Muscle of arm (tissue), 14 donors: Measurements from ENCODE around the gene TP53. TPM values are rescaled to one million over a fixed set of nuclear protein-coding genes. Genes with fewer than 3 reads are reported as not detected.

Experiments
- DNase-seq: peaks from one replicate; pipeline ENCODE4 v3.0.0-alpha.2; 2013
- long read RNA-seq, 11 donors: transcript quantifications; one replicate each; lab custom pipeline, GENCODE V29; 2026
- polyA plus RNA-seq, 12 donors: library from polyadenylated mRNA; unstranded; fragments of 120-200 nt; gene quantifications; one replicate each; pipeline ENCODE4 v1.2.1, GENCODE V29; 2013; ENCODE audit not compliant: insufficient read length in 12 of 12

The TP53 gene
- 100 to 1,000 TPM in 1 of 12 donors, 10 to 100 TPM in 11; 32.5 to 874 (median 37.6) TPM for polyA plus RNA-seq
- long read RNA-seq, donor 1, partial matches to known transcripts = 5 of 13 reads
- long read RNA-seq, donor 1, other reads (novel, unspliced or antisense) = 0 of 13 reads
- long read RNA-seq, donor 2, partial matches to known transcripts = 0 of 3 reads
- long read RNA-seq, donor 2, other reads (novel, unspliced or antisense) = 0 of 3 reads
- long read RNA-seq, donor 3, partial matches to known transcripts = 0 of 5 reads
- long read RNA-seq, donor 3, other reads (novel, unspliced or antisense) = 0 of 5 reads
- long read RNA-seq, donor 4, partial matches to known transcripts = 0 of 4 reads
- long read RNA-seq, donor 4, other reads (novel, unspliced or antisense) = 0 of 4 reads
- long read RNA-seq, donor 5, partial matches to known transcripts = 0 of 5 reads
- long read RNA-seq, donor 5, other reads (novel, unspliced or antisense) = 0 of 5 reads
- long read RNA-seq, donor 6, partial matches to known transcripts = 0 of 5 reads
- long read RNA-seq, donor 6, other reads (novel, unspliced or antisense) = 0 of 5 reads
- long read RNA-seq, donor 7, partial matches to known transcripts = 0 of 4 reads
- long read RNA-seq, donor 7, other reads (novel, unspliced or antisense) = 0 of 4 reads
- long read RNA-seq, donor 8, transcript TP53-227 (11 exons, 2,579 nt) = major isoform, 6 of 8 reads
- long read RNA-seq, donor 8, partial matches to known transcripts = 0 of 8 reads
- long read RNA-seq, donor 8, other reads (novel, unspliced or antisense) = 0 of 8 reads
- long read RNA-seq, donor 9, partial matches to known transcripts = 0 of 3 reads
- long read RNA-seq, donor 9, other reads (novel, unspliced or antisense) = 0 of 3 reads
- long read RNA-seq, donor 10, transcript TP53-227 (11 exons, 2,579 nt) = major isoform, 5 of 5 reads
- long read RNA-seq, donor 10, partial matches to known transcripts = 0 of 5 reads
- long read RNA-seq, donor 10, other reads (novel, unspliced or antisense) = 0 of 5 reads
- long read RNA-seq, donor 11, partial matches to known transcripts = 0 of 3 reads
- long read RNA-seq, donor 11, other reads (novel, unspliced or antisense) = 0 of 3 reads

DNA sequence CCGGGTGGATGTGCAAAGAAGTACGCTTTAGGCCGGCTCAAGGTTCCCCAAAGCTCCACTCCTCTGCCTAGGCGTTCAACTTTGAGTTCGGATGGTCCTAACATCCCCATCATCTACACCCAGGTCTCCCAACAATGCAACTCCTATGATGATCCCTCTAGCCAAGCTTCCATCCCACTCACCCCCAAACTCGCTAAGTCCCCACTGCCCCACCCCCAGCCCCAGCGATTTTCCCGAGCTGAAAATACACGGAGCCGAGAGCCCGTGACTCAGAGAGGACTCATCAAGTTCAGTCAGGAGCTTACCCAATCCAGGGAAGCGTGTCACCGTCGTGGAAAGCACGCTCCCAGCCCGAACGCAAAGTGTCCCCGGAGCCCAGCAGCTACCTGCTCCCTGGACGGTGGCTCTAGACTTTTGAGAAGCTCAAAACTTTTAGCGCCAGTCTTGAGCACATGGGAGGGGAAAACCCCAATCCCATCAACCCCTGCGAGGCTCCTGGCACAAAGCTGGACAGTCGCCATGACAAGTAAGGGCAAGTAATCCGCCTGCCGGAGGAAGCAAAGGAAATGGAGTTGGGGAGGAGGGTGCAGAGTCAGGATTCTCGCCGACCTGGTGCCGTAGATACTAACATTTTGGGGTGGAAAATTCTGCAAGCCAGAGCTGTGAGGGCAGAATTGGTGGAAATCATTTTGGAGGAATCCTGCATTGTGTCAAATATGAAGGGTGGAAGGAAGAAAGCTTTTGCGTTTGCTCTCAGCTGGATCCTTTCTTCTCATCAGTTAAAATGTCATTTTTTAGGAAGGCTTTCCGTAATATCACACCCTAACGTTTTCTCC, at the start of gene TP53:
TP53 (minus strand) TSS at position 419 of the 836 bp plus-strand sequence. CDS start 10,896 bp downstream, outside the sequence.
- peak; percentile 89 for DNase-seq

DNA sequence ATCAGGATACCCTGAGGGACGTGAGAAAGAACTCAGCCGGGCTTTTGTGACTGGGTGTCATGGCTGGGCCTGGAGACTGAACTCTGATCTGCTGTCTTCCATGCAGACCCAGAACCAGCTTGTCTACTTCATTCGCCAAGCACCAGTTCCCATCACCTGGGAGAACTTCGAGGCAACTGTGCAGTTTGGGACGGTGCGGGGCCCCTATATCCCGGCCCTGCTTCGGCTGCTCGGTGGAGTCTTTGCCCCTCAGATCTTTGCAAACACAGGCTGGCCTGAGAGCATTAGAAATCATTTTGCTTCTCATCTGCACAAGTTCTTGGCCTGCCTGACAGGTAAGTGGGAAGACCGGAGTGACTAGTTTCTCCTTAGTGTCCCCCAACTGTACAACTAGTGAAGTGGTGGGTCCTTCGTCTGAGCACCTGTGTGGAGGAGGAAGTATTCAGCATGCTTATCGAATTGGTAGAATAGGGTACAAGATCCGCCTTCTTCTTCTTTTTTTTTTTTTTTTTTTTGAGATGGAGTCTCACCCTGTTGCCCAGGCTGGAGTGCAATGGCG, 45.8 kb upstream of the TP53 start:
- no peak for DNase-seq

DNA sequence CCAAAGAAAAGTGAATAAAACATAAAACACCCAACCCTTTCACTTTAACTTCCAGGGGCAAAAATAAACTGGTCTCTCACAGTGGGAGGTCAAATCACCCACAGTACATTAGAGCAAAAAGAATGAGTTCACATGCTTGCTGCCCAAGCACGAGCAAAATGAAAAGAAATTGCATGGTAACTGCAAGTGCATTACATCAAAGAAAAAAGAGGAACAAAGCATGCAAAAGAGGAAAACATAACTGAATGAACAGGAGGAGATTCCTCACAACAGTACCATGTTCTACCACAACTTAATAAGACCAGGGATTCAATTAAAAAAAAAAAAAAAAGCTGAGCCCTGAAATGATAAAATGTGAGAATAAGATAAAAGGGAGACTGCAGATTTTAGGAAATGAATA, 42.5 kb upstream of the TP53 start:
- DNase-seq = no peak

DNA sequence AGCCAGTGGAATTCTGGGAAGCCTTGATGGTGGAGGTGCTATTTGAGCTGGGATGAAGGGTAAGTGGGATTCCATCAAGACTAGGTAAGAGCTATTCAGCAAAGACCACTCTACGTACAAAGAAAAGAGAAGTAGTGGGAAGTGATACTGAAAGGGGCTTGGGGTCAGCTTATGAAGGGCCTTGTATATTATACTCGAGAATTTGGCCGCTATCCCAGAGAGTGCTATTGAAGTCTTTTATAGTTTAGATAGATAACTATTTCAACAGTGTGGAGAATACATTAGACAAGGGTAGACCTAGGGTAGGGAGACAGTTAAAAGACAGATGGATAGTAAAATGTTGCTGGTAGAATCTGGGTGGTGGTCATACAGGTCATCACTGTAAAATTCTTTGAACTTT, 40.6 kb upstream of the TP53 start:
- DNase-seq = no peak

DNA sequence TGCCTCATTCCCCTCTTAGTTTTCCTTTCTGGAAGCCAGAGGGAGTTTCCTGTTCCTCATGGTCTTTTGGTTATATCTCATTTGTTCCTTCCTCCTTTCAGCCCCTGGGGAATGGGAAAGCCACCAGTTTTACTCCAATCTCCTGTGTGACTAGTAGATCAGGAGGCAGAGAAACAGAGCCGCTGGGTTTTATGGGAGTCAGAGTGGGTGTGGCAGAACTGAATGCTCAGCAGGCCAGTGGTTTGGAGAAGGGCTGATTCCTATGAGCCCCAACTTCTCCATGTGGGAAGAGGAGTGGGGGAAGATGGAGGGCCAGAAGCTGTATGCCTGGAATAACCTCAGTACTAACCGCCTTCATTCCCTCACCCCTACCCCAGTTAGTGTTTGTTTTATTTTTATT, 34.3 kb upstream of the TP53 start:
- no peak for DNase-seq

DNA sequence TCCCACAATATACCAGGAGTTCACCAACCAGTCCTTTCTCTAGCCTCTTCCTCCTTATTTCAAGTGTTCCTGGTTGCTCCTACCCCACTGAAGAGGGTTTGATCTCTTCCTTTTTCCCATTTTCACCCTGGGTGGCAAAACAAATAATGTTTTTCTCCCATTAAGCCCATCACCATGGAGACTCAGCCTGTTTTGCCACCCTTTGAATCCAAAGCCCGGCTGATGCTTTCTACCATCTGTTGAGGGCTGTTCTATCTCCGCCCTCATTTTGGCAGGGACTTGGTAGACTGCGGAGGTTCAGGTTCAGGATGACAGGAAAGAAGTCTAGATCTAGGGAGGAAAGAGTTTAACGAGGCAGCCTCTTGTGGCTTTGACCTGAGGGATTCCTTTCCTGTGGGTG, 32.8 kb upstream of the TP53 start:
- DNase-seq = no peak

DNA sequence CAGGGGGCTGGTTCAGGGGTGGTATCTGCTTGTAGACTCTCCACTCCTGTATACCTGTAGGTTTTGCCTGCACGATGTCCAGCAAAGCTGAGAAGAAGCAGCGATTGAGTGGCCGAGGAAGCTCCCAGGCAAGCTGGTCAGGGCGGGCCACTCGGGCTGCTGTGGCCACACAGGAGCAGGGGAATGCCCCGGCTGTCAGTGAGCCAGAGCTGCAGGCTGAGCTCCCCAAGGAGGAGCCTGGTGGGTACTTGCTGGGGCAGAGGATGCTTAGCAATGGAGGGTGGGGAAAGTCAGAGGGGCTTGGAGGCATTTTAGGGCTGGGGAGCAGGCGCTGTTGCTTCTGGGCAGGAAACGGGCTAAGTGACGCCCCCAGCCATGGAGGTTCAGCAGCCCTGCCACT, 32.4 kb upstream of the TP53 start:
- no peak for DNase-seq

DNA sequence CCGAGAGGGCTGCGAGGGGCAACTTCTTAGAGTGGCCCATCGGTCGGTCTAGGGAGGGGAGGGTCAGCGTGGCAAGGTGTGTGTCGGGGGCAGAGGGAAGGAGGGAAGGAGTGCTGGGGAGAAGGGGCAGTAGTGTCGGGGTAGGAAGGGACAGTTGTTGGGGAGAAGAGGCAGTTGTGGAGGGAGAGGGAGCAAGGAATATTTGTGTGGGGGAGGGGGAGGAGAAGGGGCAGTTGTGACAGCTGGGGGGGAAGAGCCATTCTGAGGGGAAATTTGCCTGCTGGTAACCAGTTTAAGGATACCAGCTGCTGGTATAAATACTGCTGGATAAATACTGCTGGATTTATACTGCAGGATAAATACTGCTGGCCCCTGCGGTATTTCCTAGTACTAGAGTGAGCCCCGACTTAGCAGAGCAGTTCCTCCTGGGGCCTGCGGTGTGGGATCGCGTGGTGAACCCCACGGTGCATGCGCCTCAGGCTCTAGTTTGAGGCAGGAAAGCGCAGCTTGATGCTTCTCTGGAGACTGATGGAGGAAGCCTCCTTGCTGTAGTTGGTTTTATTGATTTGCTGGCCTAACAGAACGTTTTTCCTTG, 30.6 kb upstream of the TP53 start:
- DNase-seq = no peak

DNA sequence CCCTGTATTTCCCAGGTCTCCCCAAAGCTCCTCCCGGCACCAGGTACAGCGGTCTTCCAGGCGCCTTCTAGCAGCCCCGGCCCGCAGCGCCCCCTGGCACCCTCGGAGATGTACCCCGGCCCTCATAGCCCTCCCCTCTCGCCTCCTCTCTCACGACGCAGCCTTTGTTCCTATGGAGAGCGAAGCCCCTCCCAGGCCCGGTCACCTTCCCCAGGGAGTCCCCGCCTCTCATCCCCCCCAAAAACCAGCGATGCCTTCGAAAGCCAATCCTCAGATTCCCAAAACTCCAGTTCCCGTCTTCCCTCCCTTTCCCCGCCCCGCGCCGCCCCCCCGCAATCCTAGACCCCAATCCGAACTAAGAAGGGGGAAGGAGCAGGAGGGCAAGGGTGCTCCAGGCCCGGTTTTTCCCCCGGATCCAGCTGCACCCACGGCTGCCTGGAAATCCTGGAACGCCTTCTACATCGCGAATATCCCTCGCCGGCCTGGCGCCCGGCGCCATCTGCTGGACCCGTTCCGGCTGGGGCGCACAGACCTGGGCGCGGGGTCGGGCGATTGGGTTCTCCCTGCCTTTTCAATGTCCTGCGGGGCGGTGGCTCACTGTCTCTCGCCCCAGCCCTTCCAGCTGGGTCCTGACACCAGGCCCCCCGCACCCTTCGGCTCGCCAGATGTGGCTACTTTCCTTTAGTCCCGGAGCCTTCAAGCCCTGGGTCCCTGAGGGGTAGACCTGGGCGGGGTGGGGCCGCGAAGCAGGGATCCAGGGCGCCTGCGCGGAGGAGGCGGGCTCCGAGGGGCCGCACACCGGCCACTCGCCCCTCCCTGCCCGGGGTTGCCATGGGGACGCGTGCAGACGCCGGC, 29.8 kb upstream of the TP53 start, which contains the start of gene DNAH2:
DNAH2 (plus strand) TSS at position 844 of the 855 bp plus-strand sequence. CDS start 1,991 bp downstream, outside the sequence.
- DNase-seq = peak; percentile 87

DNA sequence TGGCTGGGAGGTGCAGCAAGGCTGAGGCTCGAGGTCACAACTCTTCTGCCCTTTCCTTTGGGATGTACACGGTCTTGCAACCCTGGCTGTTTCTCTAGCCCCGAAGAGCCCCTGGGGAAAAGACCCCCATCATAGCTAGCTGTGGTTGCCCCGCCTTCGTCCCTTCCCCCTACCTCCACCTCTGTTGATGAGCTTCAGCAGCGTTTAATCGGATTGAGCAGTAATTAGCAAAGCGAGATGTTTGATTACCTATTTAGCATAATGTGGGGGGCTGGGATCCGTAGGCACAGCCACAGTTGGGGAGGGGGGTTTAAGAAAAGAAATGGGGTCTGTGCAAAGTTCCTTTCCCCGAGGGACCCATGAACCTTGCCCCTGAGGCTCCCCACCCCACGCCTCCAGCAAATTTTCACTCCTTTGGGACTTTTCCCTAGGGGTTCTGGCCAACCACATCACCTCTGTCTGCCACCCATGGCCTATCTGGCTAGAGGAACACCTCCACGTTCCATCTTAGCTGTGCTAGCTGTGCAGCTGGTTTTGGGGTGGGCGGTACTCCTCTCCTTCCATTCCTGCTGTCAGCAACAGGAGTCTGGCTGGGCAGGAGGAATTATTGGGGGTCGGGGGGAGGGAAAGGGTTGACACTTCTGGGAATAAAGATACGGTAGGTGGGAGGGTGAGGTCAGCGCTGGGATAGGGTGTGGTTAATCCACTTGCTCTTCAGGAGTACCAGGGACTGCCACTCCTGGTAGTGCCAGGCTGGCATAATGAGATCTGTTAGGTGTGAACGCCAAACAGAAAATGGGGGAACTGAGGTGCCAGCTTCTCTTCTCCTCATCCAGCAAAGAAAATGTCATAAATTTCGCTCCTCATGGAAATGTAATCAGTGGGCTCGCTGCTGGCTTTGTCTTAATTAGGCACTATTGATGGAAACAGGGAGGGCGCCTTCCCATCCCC, 28.9 kb upstream of the TP53 start:
- DNase-seq = no peak

DNA sequence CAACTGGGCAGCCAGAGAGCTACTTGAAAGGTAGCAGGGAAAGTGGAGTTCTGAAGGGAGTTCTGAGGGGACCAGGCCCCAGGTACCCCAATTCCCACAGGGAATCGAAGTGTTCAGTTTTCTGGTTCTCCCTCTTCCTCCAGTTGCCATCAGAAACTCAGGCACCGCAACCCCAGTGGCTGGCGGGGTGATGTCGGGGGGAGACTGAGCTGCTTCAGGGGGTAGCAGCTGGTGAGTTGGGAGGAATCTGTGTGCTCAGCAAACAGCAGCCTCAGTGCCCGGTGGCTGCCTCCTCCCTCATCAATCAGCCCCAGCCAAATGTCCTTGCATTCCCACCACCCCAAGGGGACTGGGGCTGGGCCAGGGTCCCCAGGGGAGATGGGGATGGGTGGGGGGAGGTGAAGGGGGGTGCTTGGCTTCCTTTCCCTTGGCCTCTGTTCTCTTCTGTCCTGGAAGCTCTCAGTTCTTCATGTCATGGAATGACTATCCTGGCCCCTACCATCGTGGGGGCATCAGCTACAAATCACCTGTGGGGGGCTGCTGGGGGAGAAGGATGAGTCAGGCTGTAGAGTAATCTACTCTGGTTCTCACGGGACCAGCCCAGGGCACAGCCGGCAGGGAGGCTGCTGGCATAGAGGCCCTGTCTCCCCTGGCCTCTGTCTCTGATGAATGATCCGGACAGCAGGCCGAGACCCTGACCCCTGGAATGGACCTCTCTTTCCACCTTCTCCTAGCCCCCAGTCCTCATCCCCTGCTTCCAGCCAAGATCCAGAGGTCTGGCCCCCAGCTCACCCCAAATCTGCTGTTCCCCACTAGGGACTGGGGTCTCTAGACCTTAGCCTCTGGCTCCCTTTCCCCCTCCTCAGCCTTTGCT, 27.7 kb upstream of the TP53 start:
- DNase-seq = no peak

DNA sequence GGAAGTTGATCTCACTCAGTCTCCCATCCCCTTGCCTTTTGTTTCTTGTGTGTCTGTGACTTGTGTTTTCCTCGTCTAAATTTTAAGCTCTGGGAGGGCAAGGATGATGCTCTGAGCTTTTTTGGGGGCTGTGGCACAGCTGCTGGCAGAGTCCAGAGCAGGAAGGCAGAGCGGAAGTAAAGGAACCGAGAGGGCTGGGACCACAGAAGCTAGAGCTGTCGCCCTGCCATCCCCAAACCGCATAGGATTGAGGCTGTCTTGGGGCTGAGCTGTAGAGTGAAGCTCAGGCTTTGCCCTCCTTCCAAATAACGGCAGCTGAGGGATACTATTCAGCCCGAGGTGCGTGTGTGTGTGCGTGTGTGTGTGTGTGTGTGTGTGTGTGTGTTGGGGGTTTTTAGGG, 26.5 kb upstream of the TP53 start:
- DNase-seq = no peak

DNA sequence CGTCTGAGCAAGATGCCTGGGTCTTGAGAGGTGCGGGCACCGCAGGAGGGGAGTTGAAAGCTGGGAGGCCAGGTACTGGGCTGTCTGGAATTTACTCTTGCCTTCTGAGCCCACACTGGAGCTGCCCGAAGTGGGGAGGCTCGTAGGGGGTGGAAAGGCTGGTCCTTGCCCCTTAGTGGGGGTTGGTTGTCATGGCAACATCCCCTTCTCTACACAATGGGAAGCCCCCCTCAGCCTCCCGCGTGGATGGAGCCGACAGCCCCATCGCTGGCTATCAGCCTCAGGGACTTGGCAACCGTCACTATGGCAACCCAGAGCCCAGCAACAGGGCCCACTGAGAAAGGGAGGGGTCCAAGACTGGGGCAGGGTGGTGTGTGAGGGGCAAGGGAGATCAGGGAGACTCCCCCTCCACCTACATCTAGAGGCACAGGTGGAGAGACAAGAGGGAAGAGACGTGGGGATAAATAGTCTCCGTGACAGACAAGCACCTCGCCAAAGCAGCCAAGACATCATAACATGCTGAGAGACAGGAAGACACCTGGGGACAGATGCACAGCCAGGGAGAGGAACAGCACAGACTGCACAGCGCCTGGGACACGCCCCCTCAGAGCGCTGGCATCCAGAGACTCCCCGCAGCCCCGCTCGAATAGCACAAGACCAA, 25.0 kb upstream of the TP53 start:
- DNase-seq = no peak

DNA sequence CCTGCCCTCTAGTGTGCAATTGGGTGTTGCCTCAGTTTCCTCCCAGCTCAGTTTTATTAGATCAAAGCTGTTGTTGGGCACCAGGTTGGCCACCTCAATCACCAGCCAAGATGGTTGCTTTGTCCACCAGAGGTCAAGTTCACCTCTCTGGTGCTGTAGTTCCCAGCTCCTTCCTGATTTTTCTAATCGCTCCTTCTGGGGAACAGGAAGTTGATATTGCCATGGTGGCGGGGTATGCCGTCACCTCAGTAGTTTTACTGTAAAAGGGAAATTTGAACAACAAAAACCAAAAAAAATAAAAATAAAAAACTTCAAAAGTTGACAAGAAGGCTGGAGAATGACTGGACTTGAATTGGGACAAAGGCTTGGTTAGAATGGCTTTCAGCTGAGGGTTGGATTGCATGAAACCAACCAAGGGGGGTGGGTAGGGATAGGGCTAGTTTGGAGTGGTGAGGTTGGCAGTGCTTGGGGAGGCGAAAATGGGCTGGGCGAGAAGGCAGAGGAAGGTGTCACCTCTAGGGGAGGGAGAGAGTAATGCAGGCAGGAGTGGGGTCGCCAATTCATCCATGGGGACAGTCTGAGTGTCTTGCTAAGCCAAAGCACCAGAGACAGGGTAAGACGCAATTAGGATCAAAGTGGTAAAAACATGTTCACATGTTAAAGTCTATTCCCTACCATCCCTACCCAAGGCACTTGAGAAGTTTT, 23.9 kb upstream of the TP53 start:
- no peak for DNase-seq

DNA sequence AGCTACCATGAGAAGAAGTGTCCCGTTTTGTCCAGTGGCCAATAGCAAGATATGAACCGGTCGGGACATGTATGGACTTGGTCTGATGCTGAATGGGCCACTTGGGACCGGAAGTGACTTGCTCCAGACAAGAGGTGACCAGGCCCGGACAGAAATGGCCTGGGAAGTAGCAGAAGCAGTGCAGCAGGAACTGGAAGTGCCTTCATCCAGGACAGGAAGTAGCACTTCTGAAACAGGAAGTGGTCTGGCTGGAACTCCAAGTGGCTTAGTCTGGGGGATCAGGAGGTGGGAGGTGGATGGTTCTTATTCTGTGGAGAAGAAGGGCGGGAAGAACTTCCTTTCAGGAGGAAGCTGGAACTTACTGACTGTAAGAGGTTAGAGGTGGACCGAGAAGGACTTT, 23.0 kb upstream of the TP53 start:
- DNase-seq = no peak

DNA sequence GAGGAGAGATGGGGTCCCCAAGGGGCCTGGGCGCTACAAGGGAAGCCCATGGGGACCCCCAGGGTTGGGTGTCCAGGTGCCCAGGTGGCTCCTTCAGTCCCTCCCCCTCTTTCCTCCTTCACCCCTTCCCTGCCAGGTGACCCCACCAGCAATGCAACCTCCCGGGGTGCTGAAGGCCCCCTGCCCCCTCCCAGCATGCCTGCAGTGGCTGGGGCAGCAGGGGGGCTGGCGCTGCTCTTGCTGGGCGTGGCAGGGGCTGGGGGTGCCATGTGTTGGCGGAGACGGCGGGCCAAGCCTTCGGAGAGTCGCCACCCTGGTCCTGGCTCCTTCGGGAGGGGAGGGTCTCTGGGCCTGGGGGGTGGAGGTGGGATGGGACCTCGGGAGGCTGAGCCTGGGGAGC, 21.7 kb upstream of the TP53 start:
- DNase-seq = no peak
